Activated naive CD8-positive, alpha-beta T cell (primary cell): Measurements from ENCODE around the gene BEX3.

Experiments used
- H3K27ac Mint-ChIP-seq: one replicate; pipeline ENCODE4 v1.8.0; 2021; ENCODE audit warnings: mixed read lengths
- H3K27me3 Mint-ChIP-seq: one replicate; pipeline ENCODE4 v1.8.0; 2021; ENCODE audit warnings: mixed read lengths
- H3K36me3 Mint-ChIP-seq: one replicate; pipeline ENCODE4 v1.8.0; 2021; ENCODE audit warnings: mixed read lengths
- H3K4me1 Mint-ChIP-seq: one replicate; pipeline ENCODE4 v1.8.0; 2021; ENCODE audit warnings: low read depth, mixed read lengths
- H3K4me3 Mint-ChIP-seq: one replicate; pipeline ENCODE4 v1.8.0; 2021; ENCODE audit warnings: mild to moderate bottlenecking, mixed read lengths
- H3K9me3 Mint-ChIP-seq: one replicate; pipeline ENCODE4 v1.8.0; 2021; ENCODE audit warnings: low read depth, mixed read lengths

BEX3 gene

GRCh38 chrX:103423955-103424638 is 47.8 kb downstream of the BEX3 start:
- Mint-ChIP-seq H3K4me1 (no peaks in the 10 kb centered on the region), H3K4me3 (no peak overlapping the region), H3K27me3 (no peaks in the 10 kb centered on the region), H3K36me3 (no peaks in the 10 kb centered on the region), H3K27ac (no peak overlapping the region), H3K9me3 (no peaks in the 10 kb centered on the region)
